Heart left ventricle (tissue), 16 donors: Measurements from ENCODE around the gene DNAH1. TPM values are rescaled to one million over a fixed set of nuclear protein-coding genes. Genes with fewer than 3 reads are reported as not detected.

Source experiments
- ATAC-seq, 4 donors: fragments of 200-7000 bp; cut with Tn5 transposase; one replicate each; pipeline ENCODE4 v1.9.1; 2020 to 2022; ENCODE audit warnings: moderate library complexity in 4 of 4, mild to moderate bottlenecking in 3 of 4, moderate number of reproducible peaks in 1 of 4
- DNase-seq, 5 donors: peaks; one replicate each; pipeline ENCODE4 v3.0.0-alpha.2; 2020
- H3K27ac ChIP-seq, 12 donors: fragments of 200-600 bp; sonication (generic) in 4 of 12; one replicate each; pipeline versions ENCODE4 v1.5.0 to v1.8.0; 2016 to 2022; ENCODE audit warnings: mild to moderate bottlenecking in 2 of 12
- H3K27me3 ChIP-seq, 9 donors: fragments of 200-600 bp; sonication (generic) in 2 of 9; one replicate each; pipeline versions ENCODE4 v1.5.1 to v1.8.0; 2016 to 2022; ENCODE audit warnings: mild to moderate bottlenecking in 3 of 9
- H3K36me3 ChIP-seq, 9 donors: fragments of 200-600 bp; sonication (generic) in 2 of 9; one replicate each; pipeline versions ENCODE4 v1.5.0 to v1.8.0; 2018 to 2022; ENCODE audit warnings: mild to moderate bottlenecking in 2 of 9
- H3K4me1 ChIP-seq, 12 donors: fragments of 200-600 bp; sonication (generic) in 4 of 12; one replicate each; pipeline versions ENCODE4 v1.5.0 to v1.8.0; 2016 to 2022; ENCODE audit warnings: mild to moderate bottlenecking in 3 of 12
- H3K4me3 ChIP-seq, 12 donors: fragments of 200-600 bp; sonication (generic) in 4 of 12; one replicate each; pipeline versions ENCODE4 v1.5.0 to v1.8.0; 2017 to 2022; ENCODE audit warnings: mild to moderate bottlenecking in 9 of 12, moderate library complexity in 4 of 12
- H3K9me3 ChIP-seq, 12 donors: fragments of 200-600 bp; sonication (generic) in 4 of 12; one replicate each; pipeline versions ENCODE4 v1.5.0 to v1.8.0; 2016 to 2022; ENCODE audit warnings: mild to moderate bottlenecking in 1 of 12
- POLR2A ChIP-seq, 2 donors: fragments of 450-650 bp; IDR thresholded peaks; one replicate each; pipeline ENCODE4 v1.6.1; 2017; ENCODE audit warnings: antibody characterized with exemption in 2 of 2, mild to moderate bottlenecking in 2 of 2, moderate library complexity in 2 of 2
- WGBS, 4 donors: extraction: QIAGEN DNeasy Blood & Tissue Kit in 2 of 4; methylation state at CpG; one replicate each; pipeline versions ENCODE4 v1.1.5 to v1.1.7; 2013 to 2018; 5-methylcytosine and 5-hydroxymethylcytosine counted together
- intact Hi-C, 10 donors: fragments of 100-400 bp; cut with DNase I; formaldehyde crosslinking; loops; one replicate each; pipeline versions ENCODE4 v1.11.1 to v1.14.2; 2022
- polyA plus RNA-seq, 2 donors: library from polyadenylated mRNA; stranded (reverse); fragments of 200-250 nt; gene quantifications; one replicate each; pipeline ENCODE4 v1.2.3, GENCODE V29; 2013
- total RNA-seq, 9 donors: library from RNA; depleted of rRNA in 2 of 9; stranded (reverse); fragments of >200 nt in 2 of 9; fragmentation: NEBNext Ultra II Directional in 3 of 9; extraction: Animal tissue kit (Norgen Biotek cat#: 25700) in 3 of 9; gene quantifications; one replicate each; pipeline versions ENCODE4 v1.1.0 to v1.2.4, GENCODE V29; 2016 to 2023
- TF ChIP-seq, protein P1 (sequence below), 12 donors: fragments of 200-600 bp; sonication (generic) in 4 of 12; IDR thresholded peaks; one replicate each; pipeline versions ENCODE4 v1.5.0 to v1.8.0; 2018 to 2022; ENCODE audit warnings: antibody characterized with exemption in 12 of 12, mild to moderate bottlenecking in 5 of 12
- donor health status: ischemic (EF 13 %, LVEDD 7.1; RV severe dilation, severe dysfunction).
- donor health status: healthy with polysubstance abuse.
- donor health status: DM: no; HTN: yes; CAD: no.
- donor health status: DM: no; HTN: no; CAD: no.
- donor health status: ischemic (EF 25% LVEDD 6.9; RV normal size, moderate dysfunction).
- donor health status: ischemic (EF 25% LVEDD 5.7; RV mildly dilated, moderate dysfunction).
- donor health status: healthy.
- donor health status: DM: yes; HTN: yes; CAD: no.
- donor health status: ischemic (EF 35%, LVEDD 5.7; RV mildly dilated, moderate dysfunction).
- donor health status: nonischemic (EF 11% LVEDD 7.7; RV severe dilation, severe dysfunction).
- donor health status: DM: yes; HTN: yes; CAD: no.
- donor health status: PGD.
- donor health status: ischemic (EF 29% LVEDD 5.4; RV normal size, mild dysfunction).
- donor health status: nonischemic (EF 23%, LVEDD 6.1; RV moderate dilation, normal function).

Gene DNAH1
- total and polyA plus RNA-seq, 11 donors, result 0.95 to 6.6 (median 2.8) TPM

GRCh38 chr3:52277972-52278509 is 38.1 kb upstream of the DNAH1 start:
- ATAC-seq (peak; percentile 41 to 85 (median 73)), DNase-seq (peak in 1 of 5 donors; percentile 75)
- Histone ChIP-seq H3K36me3 (peaks cover 0 to 37% (median 15%) of the 10 kb centered on the region in 9 donors), H3K27me3 (no peaks in the 10 kb centered on the region), H3K4me1 (peaks cover 0 to 80% (median 59%) of the 10 kb centered on the region in 12 donors), H3K4me3 (peak overlapping the region; percentile 73 to 99 (median 82)), H3K9me3 (no peaks in the 10 kb centered on the region), H3K27ac (peak overlapping the region; percentile 94 to 99 (median 98))
- intact Hi-C loops, result loop anchor here in 8 of 10 donors (2.0 to 5.0 kb wide), 2 partner anchors 39 to 41 kb away; partner anchors contain the start of gene TWF2 (in 8 of the 8)
- WGBS, 4 donors, result 0 to 1% (median 1%) methylated on average over 22 to 54 of the region's 54 CpGs
- no peak for TF ChIP-seq POLR2A (IDR thresholded peaks at IDR 0.05)
- TF ChIP-seq, protein P1, sequence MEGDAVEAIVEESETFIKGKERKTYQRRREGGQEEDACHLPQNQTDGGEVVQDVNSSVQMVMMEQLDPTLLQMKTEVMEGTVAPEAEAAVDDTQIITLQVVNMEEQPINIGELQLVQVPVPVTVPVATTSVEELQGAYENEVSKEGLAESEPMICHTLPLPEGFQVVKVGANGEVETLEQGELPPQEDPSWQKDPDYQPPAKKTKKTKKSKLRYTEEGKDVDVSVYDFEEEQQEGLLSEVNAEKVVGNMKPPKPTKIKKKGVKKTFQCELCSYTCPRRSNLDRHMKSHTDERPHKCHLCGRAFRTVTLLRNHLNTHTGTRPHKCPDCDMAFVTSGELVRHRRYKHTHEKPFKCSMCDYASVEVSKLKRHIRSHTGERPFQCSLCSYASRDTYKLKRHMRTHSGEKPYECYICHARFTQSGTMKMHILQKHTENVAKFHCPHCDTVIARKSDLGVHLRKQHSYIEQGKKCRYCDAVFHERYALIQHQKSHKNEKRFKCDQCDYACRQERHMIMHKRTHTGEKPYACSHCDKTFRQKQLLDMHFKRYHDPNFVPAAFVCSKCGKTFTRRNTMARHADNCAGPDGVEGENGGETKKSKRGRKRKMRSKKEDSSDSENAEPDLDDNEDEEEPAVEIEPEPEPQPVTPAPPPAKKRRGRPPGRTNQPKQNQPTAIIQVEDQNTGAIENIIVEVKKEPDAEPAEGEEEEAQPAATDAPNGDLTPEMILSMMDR (IDR thresholded peaks at IDR 0.05), result peak in 11 of 12 donors; percentile 16 to 50 (median 38)

- no peaks in the 10 kb centered on the region for H3K27me3 ChIP-seq
- H3K4me3 ChIP-seq, result peak within 1 kb of the TSS; percentile 73 to 99 (median 82)
- intact Hi-C loops, result loop anchor here in 8 of 10 donors (2.0 to 5.0 kb wide), 2 partner anchors 40 to 41 kb away; partner anchors contain the start of gene TWF2 (in 8 of the 8)
- peak within 1 kb of the TSS; percentile 94 to 99 (median 98) for H3K27ac ChIP-seq
- ATAC-seq (peak; percentile 89 to 97 (median 96)), DNase-seq (peak; percentile 98 to 99 (median 99))
- 0 to 1% (median 0%) methylated on average over 18 to 58 of the region's 58 CpGs for WGBS, 4 donors
- H3K4me1 ChIP-seq, result peaks cover 0 to 80% (median 54%) of the 10 kb centered on the region in 12 donors
- TF ChIP-seq POLR2A (IDR thresholded peaks at IDR 0.05), result peak in 1 of 2 donors; percentile 68
- TF ChIP-seq, protein P1 (IDR thresholded peaks at IDR 0.05), result peak; percentile 39 to 69 (median 56)
- no peaks in the 10 kb centered on the region for H3K9me3 ChIP-seq
- peaks cover 0 to 32% (median 9%) of the 10 kb centered on the region in 9 donors for H3K36me3 ChIP-seq
These were observed 37.5 kb upstream of the DNAH1 start, which contains the start of gene WDR82 for GRCh38 chr3:52278510-52279069. TSS of gene WDR82 (minus strand) at chr3:52278649. CDS start at chr3:52278361, 288 bp downstream.

- H3K4me3 ChIP-seq, result peak overlapping the region in 8 of 12 donors; percentile 2 to 99 (median 80)
- WGBS, 4 donors, result 36 to 54% (median 44%) methylated on average over 2 of the region's 2 CpGs
These were observed 36.5 kb upstream of the DNAH1 start for GRCh38 chr3:52279596-52279995.

More at GRCh38 chr3:52279596-52279995, 36.5 kb upstream of the DNAH1 start:
- Histone ChIP-seq H3K27me3 (no peaks in the 10 kb centered on the region), H3K36me3 (peaks cover 0 to 30% (median 9%) of the 10 kb centered on the region in 9 donors), H3K4me1 (peaks cover 0 to 69% (median 44%) of the 10 kb centered on the region in 12 donors), H3K27ac (peak overlapping the region; percentile 94 to 99 (median 98)), H3K9me3 (no peaks in the 10 kb centered on the region)
- ATAC-seq (no peak), DNase-seq (no peak)
- intact Hi-C loops, result loop anchor here in 8 of 10 donors (2.0 to 5.0 kb wide), 2 partner anchors 41 to 42 kb away; partner anchors contain the start of gene TWF2 (in 8 of the 8)
- TF ChIP-seq, protein P1 (IDR thresholded peaks at IDR 0.05), result no peak
